SK-N-SH treated with all-trans-retinoic acid at 6 μM for 48 hours (cell line): ENCODE measurements around the gene DENND5B.

ENCODE experiments used
- PPARA ChIP-seq: fragments of 250-450 bp; sonication (Bioruptor Pico); IDR thresholded peaks from 2 replicates; pipeline ENCODE4 v1.5.0; 2020; ENCODE audit warnings: mild to moderate bottlenecking, borderline replicate concordance
- RARB ChIP-seq: fragments of 250-450 bp; sonication (Bioruptor Pico); IDR thresholded peaks from 2 replicates; pipeline ENCODE4 v1.8.0; 2021; ENCODE audit warnings: mild to moderate bottlenecking, moderate library complexity
- TOX ChIP-seq: fragments of 250-450 bp; sonication (Bioruptor Pico); IDR thresholded peaks from 2 replicates; pipeline ENCODE4 v1.8.0; 2021; ENCODE audit warnings: mild to moderate bottlenecking, moderate library complexity, borderline replicate concordance
- ZC3H10 ChIP-seq: fragments of 250-450 bp; sonication (Bioruptor Pico); IDR thresholded peaks from 2 replicates; pipeline ENCODE4 v1.5.1; 2021; ENCODE audit warnings: mild to moderate bottlenecking, moderate library complexity
- ZFP3 ChIP-seq: fragments of 250-450 bp; sonication (Bioruptor Pico); IDR thresholded peaks from 2 replicates; pipeline ENCODE4 v1.5.0; 2020; ENCODE audit warnings: mild to moderate bottlenecking, moderate library complexity
- ZFP30 ChIP-seq: fragments of 450-650 bp; formaldehyde crosslinking; IDR thresholded peaks from 2 replicates; pipeline ENCODE4 v1.5.0; 2022; ENCODE audit warnings: mild to moderate bottlenecking, moderate library complexity
- ZNF565 ChIP-seq: fragments of 450-650 bp; formaldehyde crosslinking; conservative IDR thresholded peaks from 2 replicates; pipeline ENCODE4 v1.5.0; 2020; ENCODE audit warnings: low read depth, mild to moderate bottlenecking, moderate library complexity
- TF ChIP-seq, protein P1 (sequence below): fragments of 250-450 bp; sonication (Bioruptor Pico); IDR thresholded peaks from 2 replicates; pipeline ENCODE4 v1.5.1; 2020; ENCODE audit warnings: low read depth, mild to moderate bottlenecking, moderate library complexity
- TF ChIP-seq, protein P2 (sequence below): fragments of 250-450 bp; sonication (Bioruptor Pico); IDR thresholded peaks from 2 replicates; pipeline ENCODE4 v1.8.0; 2020; ENCODE audit warnings: mild to moderate bottlenecking, moderate library complexity, borderline replicate concordance

DNA sequence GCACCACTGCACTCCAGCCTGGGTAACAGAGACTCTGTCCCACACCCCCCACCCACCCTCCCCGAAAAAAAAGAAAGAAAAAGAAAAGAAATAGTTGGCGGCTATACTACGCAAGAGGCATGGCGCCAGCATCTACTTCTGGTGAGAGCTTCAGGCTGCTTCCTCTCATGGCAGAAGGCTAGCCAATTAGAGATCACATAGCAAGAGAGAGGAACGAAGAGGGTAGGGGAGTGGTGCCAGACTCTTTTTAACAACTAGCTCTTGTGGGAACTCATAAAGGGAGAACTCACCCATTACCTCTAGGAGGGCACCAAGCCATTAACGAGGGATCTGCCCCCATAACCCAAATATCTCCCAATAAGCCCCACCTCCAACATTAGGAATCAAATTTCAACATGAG, 6.2 kb downstream of the DENND5B start:
- TF ChIP-seq PPARA (CRISPR knock-in tag) (no peak), TOX (CRISPR knock-in tag) (no peak), ZFP30 (no peak), ZFP3 (CRISPR knock-in tag) (no peak), ZNF565 (CRISPR knock-in tag) (no peak), RARB (no peak), ZC3H10 (CRISPR knock-in tag) (no peak)
- TF ChIP-seq, protein P1, sequence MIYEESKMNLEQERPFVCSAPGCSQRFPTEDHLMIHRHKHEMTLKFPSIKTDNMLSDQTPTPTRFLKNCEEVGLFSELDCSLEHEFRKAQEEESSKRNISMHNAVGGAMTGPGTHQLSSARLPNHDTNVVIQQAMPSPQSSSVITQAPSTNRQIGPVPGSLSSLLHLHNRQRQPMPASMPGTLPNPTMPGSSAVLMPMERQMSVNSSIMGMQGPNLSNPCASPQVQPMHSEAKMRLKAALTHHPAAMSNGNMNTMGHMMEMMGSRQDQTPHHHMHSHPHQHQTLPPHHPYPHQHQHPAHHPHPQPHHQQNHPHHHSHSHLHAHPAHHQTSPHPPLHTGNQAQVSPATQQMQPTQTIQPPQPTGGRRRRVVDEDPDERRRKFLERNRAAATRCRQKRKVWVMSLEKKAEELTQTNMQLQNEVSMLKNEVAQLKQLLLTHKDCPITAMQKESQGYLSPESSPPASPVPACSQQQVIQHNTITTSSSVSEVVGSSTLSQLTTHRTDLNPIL, result no peak
- TF ChIP-seq, protein P2, sequence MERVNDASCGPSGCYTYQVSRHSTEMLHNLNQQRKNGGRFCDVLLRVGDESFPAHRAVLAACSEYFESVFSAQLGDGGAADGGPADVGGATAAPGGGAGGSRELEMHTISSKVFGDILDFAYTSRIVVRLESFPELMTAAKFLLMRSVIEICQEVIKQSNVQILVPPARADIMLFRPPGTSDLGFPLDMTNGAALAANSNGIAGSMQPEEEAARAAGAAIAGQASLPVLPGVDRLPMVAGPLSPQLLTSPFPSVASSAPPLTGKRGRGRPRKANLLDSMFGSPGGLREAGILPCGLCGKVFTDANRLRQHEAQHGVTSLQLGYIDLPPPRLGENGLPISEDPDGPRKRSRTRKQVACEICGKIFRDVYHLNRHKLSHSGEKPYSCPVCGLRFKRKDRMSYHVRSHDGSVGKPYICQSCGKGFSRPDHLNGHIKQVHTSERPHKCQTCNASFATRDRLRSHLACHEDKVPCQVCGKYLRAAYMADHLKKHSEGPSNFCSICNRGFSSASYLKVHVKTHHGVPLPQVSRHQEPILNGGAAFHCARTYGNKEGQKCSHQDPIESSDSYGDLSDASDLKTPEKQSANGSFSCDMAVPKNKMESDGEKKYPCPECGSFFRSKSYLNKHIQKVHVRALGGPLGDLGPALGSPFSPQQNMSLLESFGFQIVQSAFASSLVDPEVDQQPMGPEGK (CRISPR knock-in tag), result no peak
